NCI-H524 (cell line): Measurements from ENCODE around the gene LGALS9B.
"Not testable (repeated sequence)": the region's sequence is repeated elsewhere in the genome, so short reads cannot be mapped to it uniquely, and the experiment has no call there.

ENCODE experiments used
- DNase-seq, 2 experiments: peaks; one replicate each; lab custom pipeline; 2025; lab: John Stamatoyannopoulos, UW

LGALS9B gene

DNA sequence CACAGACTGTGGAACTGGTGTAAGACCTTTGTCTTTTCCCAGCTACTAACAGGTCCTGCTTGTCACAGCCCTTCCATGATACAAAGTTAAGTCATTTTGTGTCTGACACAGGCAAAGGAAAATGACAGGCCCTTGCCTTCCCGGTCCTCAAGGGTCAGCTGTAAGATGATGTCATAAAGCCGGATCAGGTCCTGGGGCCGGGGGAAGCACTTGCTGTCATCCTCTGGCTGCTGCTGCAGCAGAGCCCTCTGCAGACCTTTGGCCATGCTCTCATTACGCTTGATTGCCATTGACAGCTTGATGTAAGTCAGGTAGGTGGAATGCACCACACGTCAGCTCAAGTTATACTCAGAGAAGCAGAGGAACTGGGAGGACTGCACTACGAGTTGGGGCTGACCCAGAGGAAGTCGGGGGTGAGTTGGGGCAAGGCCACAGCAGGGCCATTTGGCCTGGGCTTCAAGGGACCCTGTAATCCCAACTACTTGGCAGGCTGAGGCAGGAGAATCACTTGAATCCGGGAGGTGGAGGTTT is 50.9 kb downstream of the LGALS9B start:
- DNase-seq: not testable (repeated sequence)

DNA sequence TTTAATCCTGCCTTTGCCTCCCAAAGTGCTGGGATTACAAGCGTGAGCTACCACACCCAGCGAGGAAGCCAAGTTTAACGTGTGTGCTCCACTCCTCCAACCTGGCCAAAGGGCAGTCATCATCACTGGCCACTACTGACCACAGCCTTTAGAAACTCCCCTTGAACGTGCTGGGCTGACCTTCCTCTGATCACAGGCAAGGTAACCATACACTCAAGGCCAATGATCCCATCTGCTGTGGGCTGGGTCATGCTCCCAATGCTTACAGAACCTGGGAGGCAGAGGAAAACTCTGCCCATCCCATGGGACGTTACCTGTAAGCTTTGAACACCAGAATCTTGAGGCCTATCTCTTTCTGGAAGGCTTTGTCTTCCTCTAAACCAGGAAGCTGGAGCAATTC is 51.9 kb downstream of the LGALS9B start:
- DNase-seq: not testable (repeated sequence)

DNA sequence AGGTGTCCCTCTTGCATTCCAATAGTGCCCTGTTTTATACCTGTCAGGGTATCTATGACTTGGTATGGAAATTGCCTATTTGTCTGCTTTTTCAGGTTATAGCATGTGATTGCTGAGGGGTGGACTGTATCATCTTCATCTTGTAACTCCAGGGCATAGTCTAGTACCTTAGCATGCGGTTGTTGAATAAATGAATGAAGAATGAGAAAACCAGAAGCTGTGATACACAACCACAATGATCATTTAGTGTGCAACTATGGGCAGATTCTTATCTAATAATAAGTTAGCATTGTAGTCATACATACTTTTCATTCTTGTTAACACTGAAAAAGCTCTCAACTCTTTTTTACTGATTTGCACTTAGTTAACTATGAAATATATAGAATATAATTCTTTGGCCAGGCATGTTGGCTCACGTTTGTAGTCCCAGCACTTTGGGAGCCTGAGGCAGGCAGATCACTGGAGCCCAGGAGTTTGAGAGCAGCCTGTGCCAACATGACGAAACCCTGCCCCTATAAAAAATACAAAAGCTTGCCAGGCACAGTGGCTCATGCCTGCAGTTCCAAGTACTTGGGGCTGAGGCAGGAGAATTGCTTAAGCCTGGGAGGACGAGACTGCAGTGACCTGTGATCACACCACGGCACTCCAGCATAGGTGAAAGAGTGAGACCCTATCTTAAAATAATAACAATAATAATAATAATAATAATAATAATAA is 65.9 kb downstream of the LGALS9B start:
- DNase-seq: not testable (repeated sequence)

DNA sequence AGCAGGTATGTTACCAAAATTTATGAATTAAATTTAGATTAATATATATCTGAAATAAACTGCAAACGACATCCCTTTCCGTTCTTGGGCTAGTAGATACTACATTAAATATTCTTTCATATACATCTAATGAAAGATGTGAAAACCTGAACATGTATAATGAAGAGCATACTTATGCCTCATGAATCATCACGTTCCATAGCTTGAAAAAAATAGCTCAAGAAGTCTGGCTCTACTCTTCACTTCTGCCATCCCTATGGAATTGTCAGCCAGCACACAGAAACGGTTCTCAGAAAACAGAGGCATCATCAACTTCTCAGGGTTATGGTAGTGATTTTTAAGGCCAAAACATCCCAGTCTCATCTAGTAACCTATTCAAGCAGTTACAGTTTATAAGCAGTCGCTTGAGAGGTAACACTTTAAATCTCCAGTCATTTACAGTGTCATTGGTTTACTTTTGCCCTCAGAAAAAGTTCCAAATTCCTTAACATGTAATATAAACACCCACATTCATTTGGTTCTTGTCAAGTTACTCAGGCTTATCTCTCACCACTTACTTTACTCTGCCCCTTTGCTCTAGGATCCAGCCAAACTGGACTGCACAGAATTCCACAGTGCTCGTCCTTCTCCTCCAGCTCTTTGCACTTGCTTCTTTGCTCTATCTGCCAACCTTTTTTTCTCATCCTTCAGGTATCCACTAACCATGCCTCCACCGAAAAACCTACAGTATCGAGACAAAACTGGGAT is 66.6 kb downstream of the LGALS9B start:
- not testable (repeated sequence) for DNase-seq
